Naive B cell (primary cell): Measurements from ENCODE around the gene ALDH1L1. TPM values are rescaled to one million over a fixed set of nuclear protein-coding genes. Genes with fewer than 3 reads are reported as not detected.

ENCODE experiments used
- ATAC-seq, 2 donors: fragments of 150-1000 bp; cut with Tn5 transposase; 2 replicates each; pipeline ENCODE4 v1.10.0; 2021; ENCODE audit warnings: low read depth in 2 of 2, mild to moderate bottlenecking in 2 of 2, moderate library complexity in 2 of 2
- DNase-seq: peaks from one replicate; pipeline ENCODE4 v3.0.0; 2022
- H3K27ac Mint-ChIP-seq, 6 donors: one replicate each; pipeline ENCODE4 v1.8.0; 2020 to 2022; ENCODE audit warnings: mild to moderate bottlenecking in 6 of 6, mixed read lengths in 6 of 6, moderate library complexity in 5 of 6, inconsistent platforms in 2 of 6
- H3K27me3 Mint-ChIP-seq, 3 donors: one replicate each; pipeline ENCODE4 v1.8.0; 2021 to 2022; ENCODE audit warnings: mixed read lengths in 3 of 3, mild to moderate bottlenecking in 1 of 3
- H3K36me3 Mint-ChIP-seq, 2 donors: one replicate each; pipeline ENCODE4 v1.8.0; 2020 to 2022; ENCODE audit warnings: mixed read lengths in 2 of 2, inconsistent platforms in 1 of 2, mild to moderate bottlenecking in 1 of 2
- H3K4me1 Mint-ChIP-seq, 3 donors: one replicate each; pipeline ENCODE4 v1.8.0; 2020 to 2022; ENCODE audit warnings: mixed read lengths in 3 of 3, inconsistent platforms in 1 of 3, mild to moderate bottlenecking in 1 of 3, moderate library complexity in 1 of 3
- H3K4me3 Mint-ChIP-seq, 8 donors: one replicate each; pipeline ENCODE4 v1.8.0; 2020 to 2022; ENCODE audit warnings: mild to moderate bottlenecking in 8 of 8, mixed read lengths in 8 of 8, moderate library complexity in 8 of 8, inconsistent platforms in 2 of 8
- H3K9me3 Mint-ChIP-seq, 7 donors: one replicate each; pipeline ENCODE4 v1.8.0; 2020 to 2022; ENCODE audit warnings: mixed read lengths in 7 of 7, mild to moderate bottlenecking in 5 of 7, inconsistent platforms in 2 of 7, moderate library complexity in 1 of 7
- polyA plus RNA-seq, 6 donors: library from polyadenylated mRNA; unstranded; fragments of 300-500 nt; fragmentation: Illumina TruSeq; gene quantifications; one replicate each; pipeline ENCODE4 v1.2.3, GENCODE V29; 2021; ENCODE audit warnings: low read depth in 6 of 6

ALDH1L1 gene
- polyA plus RNA-seq, 6 donors from 2014 or later: 0.08 TPM; not detected in 5

DNA sequence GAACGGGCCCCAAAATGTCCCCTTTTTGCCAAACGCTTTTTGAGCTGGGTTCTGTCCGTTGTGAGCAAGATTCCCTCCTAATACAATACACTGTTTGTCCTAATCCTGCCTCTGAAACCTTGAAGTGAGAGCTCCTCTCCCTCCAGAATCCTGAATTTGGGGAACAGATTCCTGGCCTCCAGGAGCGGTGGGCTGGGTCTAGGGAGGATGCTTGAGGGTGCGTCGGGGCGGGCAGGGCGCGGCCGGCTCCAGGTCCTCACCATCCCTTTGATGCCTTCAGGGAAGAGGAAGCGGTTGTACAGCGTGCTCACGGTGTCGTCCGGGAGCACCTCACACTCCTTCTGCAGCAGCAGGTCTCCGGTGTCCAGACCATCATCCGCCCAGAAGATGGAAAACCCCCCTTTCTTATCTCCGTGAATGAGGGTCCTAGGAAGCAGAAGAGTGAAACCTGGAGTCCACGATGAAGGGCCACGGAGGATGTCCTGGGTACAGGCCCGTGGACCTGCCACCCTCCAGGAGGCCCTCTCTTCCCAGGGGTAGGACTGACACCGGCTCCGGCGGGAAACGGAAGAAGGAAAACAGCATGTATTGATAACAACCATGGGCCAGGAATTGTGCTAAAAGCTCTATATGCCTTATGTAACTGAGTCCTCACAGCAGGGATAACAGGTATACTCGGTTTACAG lies 23.2 kb downstream of the ALDH1L1 start:
- H3K27me3 Mint-ChIP-seq: peaks cover 1 to 27% (median 14%) of the 10 kb centered on the region in 3 donors
- no peak overlapping the region for H3K4me3 Mint-ChIP-seq
- no peak overlapping the region for H3K27ac Mint-ChIP-seq
- H3K36me3 Mint-ChIP-seq: no peaks in the 10 kb centered on the region
- no peaks in the 10 kb centered on the region for H3K9me3 Mint-ChIP-seq
- DNase-seq (no peak), ATAC-seq (no peak)
- H3K4me1 Mint-ChIP-seq: no peaks in the 10 kb centered on the region

DNA sequence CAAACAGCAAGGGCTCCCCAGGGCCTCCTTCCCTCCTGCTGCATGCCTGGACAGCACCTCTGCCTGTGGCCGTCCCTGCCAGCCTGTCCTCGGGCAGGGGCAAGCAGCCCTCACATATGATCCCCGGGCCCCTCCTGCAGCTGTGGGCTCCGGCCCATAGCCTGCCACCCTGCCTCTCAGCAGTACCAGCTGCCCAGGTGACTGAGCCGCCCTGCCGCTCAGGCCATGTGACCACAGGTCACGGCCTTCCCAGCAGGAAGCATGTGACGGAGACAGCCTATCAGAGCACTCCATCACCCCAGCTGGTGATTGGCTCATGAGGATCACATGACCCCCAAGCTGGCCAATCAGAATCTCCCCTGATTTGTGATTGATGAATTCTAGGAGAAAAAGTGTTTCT lies 23.9 kb downstream of the ALDH1L1 start:
- no peak for ATAC-seq
- H3K27ac Mint-ChIP-seq: no peak overlapping the region

GRCh38 chr3:126155819-126156218 lies 24.6 kb downstream of the ALDH1L1 start:
- Mint-ChIP-seq H3K27ac (no peak overlapping the region), H3K4me3 (no peak overlapping the region), H3K4me1 (no peaks in the 10 kb centered on the region), H3K27me3 (peaks cover 3 to 31% (median 12%) of the 10 kb centered on the region in 3 donors), H3K36me3 (no peaks in the 10 kb centered on the region), H3K9me3 (no peaks in the 10 kb centered on the region)
- ATAC-seq: no peak
- no peak for DNase-seq

More for the DNA sequence above, 23.9 kb downstream of the ALDH1L1 start:
- H3K9me3 Mint-ChIP-seq: no peaks in the 10 kb centered on the region
- peaks cover 3 to 31% (median 14%) of the 10 kb centered on the region in 3 donors for H3K27me3 Mint-ChIP-seq
- H3K4me3 Mint-ChIP-seq: no peak overlapping the region
- DNase-seq: no peak
- H3K4me1 Mint-ChIP-seq: no peaks in the 10 kb centered on the region
- no peaks in the 10 kb centered on the region for H3K36me3 Mint-ChIP-seq

DNA sequence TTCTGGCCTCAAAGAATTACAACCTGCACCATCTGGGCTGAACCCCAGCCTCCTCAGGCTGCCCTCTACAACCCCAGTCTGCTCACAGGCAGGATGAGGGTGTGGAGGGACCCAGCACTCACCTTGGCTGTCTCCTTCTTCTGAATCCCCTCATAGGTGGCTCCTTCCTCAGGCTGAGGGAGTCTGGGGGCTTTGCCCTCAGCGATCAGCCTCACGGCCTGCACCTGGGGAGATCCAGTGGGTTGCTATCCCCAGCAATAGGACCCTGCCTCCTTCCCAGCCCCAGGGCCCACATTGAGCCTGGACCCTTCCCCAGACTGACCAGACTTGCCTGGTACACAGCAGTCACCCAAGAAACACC lies 25.1 kb downstream of the ALDH1L1 start:
- H3K36me3 Mint-ChIP-seq: no peaks in the 10 kb centered on the region
- H3K4me3 Mint-ChIP-seq: peak overlapping the region in 1 of 8 donors; percentile 42
- no peaks in the 10 kb centered on the region for H3K4me1 Mint-ChIP-seq
- DNase-seq (no peak), ATAC-seq (no peak)
- H3K27me3 Mint-ChIP-seq: peaks cover 3 to 31% (median 9%) of the 10 kb centered on the region in 3 donors
- no peak overlapping the region for H3K27ac Mint-ChIP-seq
- H3K9me3 Mint-ChIP-seq: no peaks in the 10 kb centered on the region

GRCh38 chr3:126154391-126155279 lies 25.8 kb downstream of the ALDH1L1 start:
- no peaks in the 10 kb centered on the region for H3K9me3 Mint-ChIP-seq
- peaks cover 3 to 31% (median 9%) of the 10 kb centered on the region in 3 donors for H3K27me3 Mint-ChIP-seq
- DNase-seq (no peak), ATAC-seq (no peak)
- H3K36me3 Mint-ChIP-seq: no peaks in the 10 kb centered on the region
- no peaks in the 10 kb centered on the region for H3K4me1 Mint-ChIP-seq
- no peak overlapping the region for H3K27ac Mint-ChIP-seq
- H3K4me3 Mint-ChIP-seq: peak overlapping the region in 1 of 8 donors; percentile 42

DNA sequence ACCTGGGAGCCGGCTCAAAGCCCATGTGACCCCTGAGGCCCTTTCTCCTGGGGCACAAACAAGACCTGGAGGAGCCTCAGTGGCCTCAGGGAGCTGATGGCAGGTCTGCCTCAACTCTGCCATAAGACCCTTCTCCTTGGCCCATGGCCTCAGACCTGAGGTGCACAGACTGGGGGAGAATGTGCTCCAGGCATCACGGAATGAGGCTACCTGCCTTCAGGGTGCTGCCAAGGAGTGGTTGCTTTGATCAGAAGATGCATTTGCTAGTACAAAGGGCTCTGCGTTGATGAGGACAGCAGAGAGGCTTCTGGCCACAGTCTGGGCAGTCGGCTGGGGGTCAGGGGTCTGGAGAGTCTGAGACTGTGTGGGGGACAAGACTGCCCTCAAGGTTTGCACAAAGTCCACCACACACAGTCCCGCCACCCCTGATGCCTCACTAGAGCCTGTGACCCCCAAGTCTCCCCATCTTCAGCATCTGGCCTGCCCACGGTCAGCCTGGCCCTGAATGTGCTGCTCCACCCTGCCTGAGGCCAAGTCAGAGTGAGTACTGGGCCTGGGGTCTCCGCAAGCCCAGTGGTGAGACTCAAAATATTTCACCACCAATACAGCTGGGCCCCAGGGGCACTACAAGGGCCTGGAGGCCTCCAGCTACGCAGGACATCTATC lies 26.6 kb downstream of the ALDH1L1 start:
- no peaks in the 10 kb centered on the region for H3K9me3 Mint-ChIP-seq
- no peaks in the 10 kb centered on the region for H3K4me1 Mint-ChIP-seq
- no peak overlapping the region for H3K4me3 Mint-ChIP-seq
- ATAC-seq (no peak), DNase-seq (no peak)
- no peaks in the 10 kb centered on the region for H3K36me3 Mint-ChIP-seq
- peaks cover 3 to 24% (median 3%) of the 10 kb centered on the region in 3 donors for H3K27me3 Mint-ChIP-seq
- no peak overlapping the region for H3K27ac Mint-ChIP-seq

GRCh38 chr3:126152901-126153694 lies 27.3 kb downstream of the ALDH1L1 start:
- Mint-ChIP-seq H3K4me3 (no peak overlapping the region), H3K9me3 (no peaks in the 10 kb centered on the region), H3K36me3 (no peaks in the 10 kb centered on the region), H3K4me1 (no peaks in the 10 kb centered on the region), H3K27me3 (peaks cover 0 to 16% (median 3%) of the 10 kb centered on the region in 3 donors), H3K27ac (no peak overlapping the region)
- ATAC-seq (no peak), DNase-seq (no peak)

- Mint-ChIP-seq H3K9me3 (no peaks in the 10 kb centered on the region), H3K4me1 (no peaks in the 10 kb centered on the region), H3K27me3 (peaks cover 0 to 14% (median 3%) of the 10 kb centered on the region in 3 donors), H3K36me3 (no peaks in the 10 kb centered on the region), H3K4me3 (no peak overlapping the region), H3K27ac (no peak overlapping the region)
- DNase-seq (no peak), ATAC-seq (no peak)
Observed at GRCh38 chr3:126152458-126152857, 27.9 kb downstream of the ALDH1L1 start.

DNA sequence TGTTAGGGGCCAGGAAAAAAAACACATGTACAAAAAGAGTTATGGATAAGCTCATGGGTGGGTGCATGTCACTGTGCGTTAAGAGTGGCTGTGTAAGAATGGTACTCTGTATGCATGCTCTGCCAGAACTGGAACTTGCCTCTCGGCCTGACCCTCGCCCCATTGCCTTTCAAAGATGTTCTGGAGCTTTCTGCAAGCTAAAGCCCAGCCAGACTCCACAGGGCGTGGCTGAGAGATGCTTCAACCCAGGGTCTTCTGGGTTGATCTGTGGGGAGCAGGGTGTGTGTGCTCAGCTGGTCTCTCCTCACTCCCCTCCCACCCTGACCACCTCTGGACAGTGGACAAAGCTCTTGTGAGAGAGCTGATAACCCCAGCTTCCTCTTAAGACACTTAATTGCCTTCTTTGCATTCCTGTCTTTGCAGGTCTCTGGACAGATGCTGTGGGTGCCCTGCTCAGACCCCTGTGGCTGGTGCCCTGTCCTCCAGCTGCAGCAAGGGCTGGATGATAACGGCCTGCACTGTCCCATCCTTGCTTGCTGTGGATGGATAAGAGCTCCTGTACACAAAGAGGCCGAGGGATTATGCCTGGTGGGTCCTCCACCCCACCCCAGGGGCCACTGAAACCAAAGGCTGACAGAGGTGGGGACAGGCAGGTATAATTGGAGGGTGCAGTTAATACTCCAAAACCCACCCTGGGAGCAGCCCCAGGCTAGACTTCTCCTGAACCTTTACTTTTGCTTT lies 28.7 kb downstream of the ALDH1L1 start:
- DNase-seq (no peak), ATAC-seq (no peak)
- H3K9me3 Mint-ChIP-seq: no peaks in the 10 kb centered on the region
- H3K4me3 Mint-ChIP-seq: no peak overlapping the region
- H3K36me3 Mint-ChIP-seq: no peaks in the 10 kb centered on the region
- H3K27me3 Mint-ChIP-seq: peaks cover 0 to 14% (median 3%) of the 10 kb centered on the region in 3 donors
- H3K4me1 Mint-ChIP-seq: no peaks in the 10 kb centered on the region
- H3K27ac Mint-ChIP-seq: no peak overlapping the region

GRCh38 chr3:126149960-126150515 lies 30.3 kb downstream of the ALDH1L1 start:
- no peak for ATAC-seq
- DNase-seq: no peak
- Mint-ChIP-seq H3K4me3 (no peak overlapping the region), H3K27ac (no peak overlapping the region), H3K9me3 (no peaks in the 10 kb centered on the region), H3K4me1 (no peaks in the 10 kb centered on the region), H3K27me3 (peaks cover 0 to 12% (median 3%) of the 10 kb centered on the region in 3 donors), H3K36me3 (no peaks in the 10 kb centered on the region)

GRCh38 chr3:126149256-126149902 lies 31.0 kb downstream of the ALDH1L1 start:
- no peak for ATAC-seq
- Mint-ChIP-seq H3K27me3 (peaks cover 0 to 8% (median 3%) of the 10 kb centered on the region in 3 donors), H3K36me3 (no peaks in the 10 kb centered on the region), H3K27ac (no peak overlapping the region), H3K4me3 (no peak overlapping the region), H3K9me3 (no peaks in the 10 kb centered on the region), H3K4me1 (no peaks in the 10 kb centered on the region)
- no peak for DNase-seq
